ENCODE measurements around the gene TMEM178A. TPM values are rescaled to one million over a fixed set of nuclear protein-coding genes. Genes with fewer than 3 reads are reported as not detected.

Gene TMEM178A
- total RNA-seq, 4 donors from 2014 or later: 3.0 to 12.9 (median 5.8) TPM

- H3K27me3 ChIP-seq: no peaks in the 10 kb centered on the region
- H3K27ac ChIP-seq: no peak overlapping the region
- peaks cover 0 to 5% (median 0%) of the 10 kb centered on the region in 4 donors for H3K9me3 ChIP-seq
- no peak overlapping the region for H3K4me3 ChIP-seq
- H3K36me3 ChIP-seq: peaks cover 0 to 97% (median 0%) of the 10 kb centered on the region in 3 donors
- TF ChIP-seq CTCF (IDR thresholded peaks at IDR 0.05) (no peak), EP300 (IDR thresholded peaks at IDR 0.05) (no peak), POLR2A (IDR thresholded peaks at IDR 0.05) (no peak)
- no peaks in the 10 kb centered on the region for H3K4me1 ChIP-seq
- 97 to 98% methylated on average over 3 of the region's 3 CpGs for WGBS, 2 donors
- DNase-seq (ENCODE audit: low spot score in 2 of 2): no peak
Measured at GRCh38 chr2:39735648-39736047, 69.9 kb downstream of the TMEM178A start.

- no peak for TF ChIP-seq EP300 (IDR thresholded peaks at IDR 0.05)
- no peak for TF ChIP-seq POLR2A (IDR thresholded peaks at IDR 0.05)
- TF ChIP-seq CTCF (IDR thresholded peaks at IDR 0.05): no peak
- no peak overlapping the region for H3K27ac ChIP-seq
- peaks cover 0 to 95% (median 0%) of the 10 kb centered on the region in 3 donors for H3K36me3 ChIP-seq
- WGBS, 2 donors: 86 to 87% methylated on average over 6 of the region's 6 CpGs
- DNase-seq (ENCODE audit: low spot score in 2 of 2): no peak
- no peak overlapping the region for H3K4me3 ChIP-seq
- H3K4me1 ChIP-seq: no peaks in the 10 kb centered on the region
- H3K27me3 ChIP-seq: no peaks in the 10 kb centered on the region
- peaks cover 0 to under 1% (median 0%) of the 10 kb centered on the region in 4 donors for H3K9me3 ChIP-seq
Measured at GRCh38 chr2:39736640-39737039, 70.9 kb downstream of the TMEM178A start.

GRCh38 chr2:39737661-39738060 lies 71.9 kb downstream of the TMEM178A start:
- Histone ChIP-seq H3K27me3 (no peaks in the 10 kb centered on the region), H3K9me3 (no peaks in the 10 kb centered on the region), H3K27ac (no peak overlapping the region), H3K4me1 (no peaks in the 10 kb centered on the region), H3K36me3 (peaks cover 0 to 94% (median 0%) of the 10 kb centered on the region in 3 donors), H3K4me3 (no peak overlapping the region)
- WGBS, 2 donors: 71 to 75% methylated on average over 8 of the region's 8 CpGs
- DNase-seq (ENCODE audit: low spot score in 2 of 2): no peak
- TF ChIP-seq EP300 (IDR thresholded peaks at IDR 0.05): no peak
- no peak for TF ChIP-seq CTCF (IDR thresholded peaks at IDR 0.05)
- TF ChIP-seq POLR2A (IDR thresholded peaks at IDR 0.05): no peak

GRCh38 chr2:39738936-39739335 lies 73.2 kb downstream of the TMEM178A start:
- no peaks in the 10 kb centered on the region for H3K27me3 ChIP-seq

GRCh38 chr2:39739386-39739785 lies 73.7 kb downstream of the TMEM178A start:
- Histone ChIP-seq H3K27ac (no peak overlapping the region), H3K27me3 (no peaks in the 10 kb centered on the region), H3K36me3 (peaks cover 0 to 89% (median 3%) of the 10 kb centered on the region in 3 donors), H3K4me1 (no peaks in the 10 kb centered on the region), H3K9me3 (no peaks in the 10 kb centered on the region), H3K4me3 (no peak overlapping the region)
- no peak for TF ChIP-seq CTCF (IDR thresholded peaks at IDR 0.05)
- no peak for TF ChIP-seq POLR2A (IDR thresholded peaks at IDR 0.05)
- no peak for TF ChIP-seq EP300 (IDR thresholded peaks at IDR 0.05)
- no peak for DNase-seq (ENCODE audit: low spot score in 2 of 2)
- WGBS, 2 donors: 78 to 80% methylated on average over 5 of the region's 5 CpGs

More at GRCh38 chr2:39738936-39739335, 73.2 kb downstream of the TMEM178A start:
- peaks cover 0 to 93% (median 3%) of the 10 kb centered on the region in 3 donors for H3K36me3 ChIP-seq
- H3K27ac ChIP-seq: no peak overlapping the region
- H3K9me3 ChIP-seq: no peaks in the 10 kb centered on the region
- no peak for TF ChIP-seq CTCF (IDR thresholded peaks at IDR 0.05)
- no peak for TF ChIP-seq EP300 (IDR thresholded peaks at IDR 0.05)
- WGBS, 2 donors: 74 to 80% methylated on average over 2 of the region's 2 CpGs
- no peak overlapping the region for H3K4me3 ChIP-seq
- DNase-seq (ENCODE audit: low spot score in 2 of 2): no peak
- H3K4me1 ChIP-seq: no peaks in the 10 kb centered on the region
